H1 (cell line): Measurements from ENCODE around the gene ETS1.

ENCODE experiments used
- CTCF ChIP-seq, 3 experiments: IDR thresholded peaks; 1 replicate in 2 of 3; 2 replicates in 1 of 3; pipeline versions ENCODE4 v1.5.1 to v1.6.1; 2011; ENCODE audit warnings: low read length in 3 of 3, mild to moderate bottlenecking in 3 of 3, inconsistent platforms in 2 of 3, low read depth in 1 of 3, moderate library complexity in 1 of 3; ENCODE audit not compliant: insufficient read depth in 1 of 3; ENCODE audit errors: control extremely low read depth in 1 of 3
- POLR2A ChIP-seq, 2 experiments: IDR thresholded peaks; 1 replicate in 1 of 2; 2 replicates in 1 of 2; pipeline ENCODE4 v1.6.1; 2011; ENCODE audit warnings: low read depth in 2 of 2, low read length in 2 of 2, mild to moderate bottlenecking in 2 of 2; ENCODE audit errors: control extremely low read depth in 1 of 2
- RAD21 ChIP-seq, 2 experiments: IDR thresholded peaks in 1 of 2; conservative IDR thresholded peaks in 1 of 2; 2 replicates each; pipeline ENCODE4 v1.6.1; 2011; ENCODE audit warnings: low read depth in 2 of 2, low read length in 2 of 2, improper control_type of control experiment in 1 of 2, inconsistent platforms in 1 of 2, mild to moderate bottlenecking in 1 of 2, moderate library complexity in 1 of 2

- no peak for TF ChIP-seq CTCF (IDR thresholded peaks at IDR 0.05; ENCODE audit: control extremely low read depth in 1 of 3, insufficient read depth in 1 of 3, low read depth in 1 of 3, low read length in 3 of 3)
- no peak for TF ChIP-seq POLR2A (IDR thresholded peaks at IDR 0.05; ENCODE audit: control extremely low read depth in 1 of 2, low read depth in 2 of 2, low read length in 2 of 2)
- no peak for TF ChIP-seq RAD21 (IDR thresholded peaks at IDR 0.05 in 1 of 2, conservative IDR thresholded peaks at IDR 0.05 in 1 of 2; ENCODE audit: low read depth in 2 of 2, low read length in 2 of 2)
Measured at GRCh38 chr11:128424271-128424711, 163.1 kb downstream of the ETS1 start.
